T-helper 2 cell treated with Interferon-gamma antibody and Interleukin-4, amounts not matched to agents 5 μg/mL and 100 μg/mL, for 36 hours (primary cell): Measurements from ENCODE around the gene ZBTB18.

ENCODE experiments used
- DNase-seq: peaks from one replicate; pipeline ENCODE4 v3.0.0; 2021; ENCODE audit warnings: low spot score
- H3K27ac Mint-ChIP-seq: one replicate; pipeline ENCODE4 v1.8.0; 2021; ENCODE audit warnings: mild to moderate bottlenecking, mixed read lengths
- H3K27me3 Mint-ChIP-seq: one replicate; pipeline ENCODE4 v1.8.0; 2021; ENCODE audit warnings: low read depth, mixed read lengths
- H3K36me3 Mint-ChIP-seq: one replicate; pipeline ENCODE4 v1.8.0; 2021; ENCODE audit warnings: low read depth, mixed read lengths
- H3K4me1 Mint-ChIP-seq: one replicate; pipeline ENCODE4 v1.8.0; 2021; ENCODE audit warnings: low read depth, mixed read lengths
- H3K4me3 Mint-ChIP-seq: one replicate; pipeline ENCODE4 v1.8.0; 2022; ENCODE audit warnings: mild to moderate bottlenecking, moderate library complexity, mixed read lengths
- H3K9me3 Mint-ChIP-seq: one replicate; pipeline ENCODE4 v1.8.0; 2021; ENCODE audit warnings: mixed read lengths

The ZBTB18 gene

DNA sequence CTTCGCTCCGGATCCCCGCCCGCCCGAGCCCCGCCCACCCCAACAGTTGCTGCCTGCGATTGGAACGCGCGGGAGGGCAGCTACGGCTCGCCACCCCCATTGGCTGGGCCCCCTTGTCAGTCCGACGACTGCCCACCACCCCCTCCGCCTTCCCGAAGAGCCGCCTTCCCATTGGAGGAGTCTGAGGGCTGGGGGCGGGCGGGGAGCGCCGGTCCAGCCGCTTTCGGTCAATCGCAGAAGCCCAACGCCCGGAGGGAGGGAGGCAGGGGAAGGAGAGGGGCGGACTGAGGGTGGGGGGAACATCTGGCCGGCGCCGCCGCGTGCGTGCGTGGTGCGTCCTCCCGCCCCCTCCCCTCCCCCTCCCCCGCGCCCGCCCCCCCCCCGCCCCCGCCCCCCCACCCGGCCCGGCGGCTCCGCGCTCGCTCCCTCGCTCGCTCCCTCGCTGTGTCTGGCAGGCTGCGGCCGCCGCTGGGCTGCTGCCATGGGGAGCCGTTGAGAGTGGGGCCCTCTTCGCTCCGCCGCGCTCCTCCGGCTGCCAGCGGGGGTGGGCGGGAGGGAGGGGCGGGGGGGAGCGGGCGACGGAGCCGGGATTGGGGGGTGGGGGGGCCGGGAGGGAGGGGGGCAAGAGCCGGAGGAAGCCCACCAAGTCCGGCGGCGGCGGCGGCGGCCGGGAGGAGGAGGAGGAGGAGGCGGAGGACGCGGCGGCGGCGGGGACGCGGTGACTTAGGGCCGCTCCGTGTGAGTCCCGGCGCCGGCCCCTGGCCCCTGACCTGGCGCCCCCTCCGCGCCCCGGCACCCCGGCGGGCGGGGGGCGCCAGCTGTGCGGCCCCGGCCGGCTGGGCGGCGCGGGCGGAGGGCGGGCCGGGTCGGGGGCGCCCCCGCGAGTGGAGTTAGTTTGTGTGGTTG, 2.6 kb upstream of the ZBTB18 start:
- H3K9me3 Mint-ChIP-seq: no peaks in the 10 kb centered on the region
- peaks cover 2% of the 10 kb centered on the region for H3K36me3 Mint-ChIP-seq
- peak overlapping the region; percentile 97 for H3K27ac Mint-ChIP-seq
- H3K27me3 Mint-ChIP-seq: peaks cover 52% of the 10 kb centered on the region
- DNase-seq: peak; percentile 93
- peak overlapping the region; percentile 96 for H3K4me3 Mint-ChIP-seq
- peaks cover 27% of the 10 kb centered on the region for H3K4me1 Mint-ChIP-seq

GRCh38 chr1:244049162-244050013, 1.7 kb upstream of the ZBTB18 start:
- H3K4me3 Mint-ChIP-seq: peak overlapping the region; percentile 95
- peaks cover 27% of the 10 kb centered on the region for H3K4me1 Mint-ChIP-seq
- peak overlapping the region; percentile 84 for H3K27ac Mint-ChIP-seq
- DNase-seq: peak; percentile 18
- peaks cover 48% of the 10 kb centered on the region for H3K27me3 Mint-ChIP-seq
- H3K36me3 Mint-ChIP-seq: peaks cover 2% of the 10 kb centered on the region
- no peaks in the 10 kb centered on the region for H3K9me3 Mint-ChIP-seq

DNA sequence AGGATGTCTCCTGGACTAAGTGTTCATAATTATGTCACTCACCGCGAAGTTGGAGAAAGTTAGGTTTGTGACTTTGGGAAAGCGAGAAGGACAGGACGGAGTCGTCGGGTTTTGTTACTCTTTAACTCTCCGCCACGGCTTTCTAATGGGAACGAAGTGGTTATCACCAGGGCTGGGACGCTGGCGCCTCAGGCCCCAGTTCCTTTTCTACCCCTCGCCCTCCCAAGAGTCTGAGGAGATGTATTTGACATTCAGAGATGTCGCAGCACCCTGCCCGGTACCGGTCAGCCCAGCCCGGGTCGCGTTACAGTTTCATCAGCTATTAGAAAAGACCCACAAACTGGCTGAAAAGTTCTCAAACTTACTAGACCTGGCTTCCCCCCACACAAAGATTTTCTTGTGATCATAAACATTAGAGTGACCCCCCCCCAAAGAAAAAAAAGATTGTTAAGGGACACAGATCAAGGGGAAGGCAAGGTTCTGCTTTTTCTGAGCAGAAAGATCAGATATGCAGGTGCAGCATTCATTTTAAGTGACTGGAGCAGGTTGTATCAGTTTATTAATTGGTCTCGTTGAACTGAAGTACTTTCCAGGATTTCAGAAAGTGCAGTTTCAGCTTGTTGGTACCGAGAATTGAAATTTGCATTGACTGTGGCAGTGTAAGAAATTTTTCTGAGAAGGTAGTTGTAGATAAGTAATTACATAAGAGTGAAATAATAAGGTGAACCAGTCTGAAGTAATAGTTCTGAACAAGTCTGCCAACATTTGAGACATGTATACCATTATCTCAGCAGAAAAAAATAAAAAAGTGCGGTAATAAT, 859 bp upstream of the ZBTB18 start:
- peaks cover 27% of the 10 kb centered on the region for H3K4me1 Mint-ChIP-seq
- peak overlapping the region; percentile 84 for H3K27ac Mint-ChIP-seq
- H3K36me3 Mint-ChIP-seq: peaks cover 2% of the 10 kb centered on the region
- H3K9me3 Mint-ChIP-seq: no peaks in the 10 kb centered on the region
- no peak for DNase-seq
- H3K27me3 Mint-ChIP-seq: peaks cover 41% of the 10 kb centered on the region
- H3K4me3 Mint-ChIP-seq: peak overlapping the region; percentile 95

DNA sequence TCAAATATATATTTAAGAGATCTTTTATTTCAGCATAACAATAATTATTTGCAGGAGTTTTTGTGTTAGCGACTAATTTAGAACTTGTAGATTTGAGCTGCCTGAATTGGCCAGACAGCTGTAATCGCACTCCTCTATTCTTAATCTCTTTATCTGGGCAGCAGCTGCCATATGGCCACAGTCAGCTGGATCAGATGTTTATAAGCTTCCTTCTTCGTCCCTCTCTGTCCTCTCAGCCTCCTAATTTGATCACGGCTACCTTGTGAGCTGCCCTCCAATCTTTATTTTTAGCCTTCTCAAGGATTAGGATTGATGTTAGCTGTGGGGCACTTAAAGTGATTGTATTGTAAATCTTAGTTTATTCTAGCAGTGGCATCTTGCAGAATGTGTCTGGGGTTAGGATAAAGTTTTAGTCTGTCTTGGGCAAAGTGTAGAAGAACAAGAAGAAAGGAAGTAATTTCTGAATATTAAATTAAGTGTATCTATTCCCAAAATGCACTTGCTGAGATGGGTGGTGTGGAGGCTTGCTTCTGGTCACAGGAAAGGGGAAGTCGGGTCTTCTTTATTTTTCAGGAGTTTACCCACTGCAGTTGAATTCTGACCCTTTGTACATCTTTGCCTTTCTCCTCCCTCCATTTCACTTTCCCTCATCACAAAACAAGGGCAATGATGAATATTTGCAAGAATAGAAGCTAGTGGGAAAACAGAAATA, 1.1 kb downstream of the ZBTB18 start:
- no peak for DNase-seq
- no peaks in the 10 kb centered on the region for H3K9me3 Mint-ChIP-seq
- H3K27ac Mint-ChIP-seq: no peak overlapping the region
- peaks cover 2% of the 10 kb centered on the region for H3K36me3 Mint-ChIP-seq
- peaks cover 18% of the 10 kb centered on the region for H3K4me1 Mint-ChIP-seq
- H3K4me3 Mint-ChIP-seq: no peak overlapping the region
- peaks cover 27% of the 10 kb centered on the region for H3K27me3 Mint-ChIP-seq

DNA sequence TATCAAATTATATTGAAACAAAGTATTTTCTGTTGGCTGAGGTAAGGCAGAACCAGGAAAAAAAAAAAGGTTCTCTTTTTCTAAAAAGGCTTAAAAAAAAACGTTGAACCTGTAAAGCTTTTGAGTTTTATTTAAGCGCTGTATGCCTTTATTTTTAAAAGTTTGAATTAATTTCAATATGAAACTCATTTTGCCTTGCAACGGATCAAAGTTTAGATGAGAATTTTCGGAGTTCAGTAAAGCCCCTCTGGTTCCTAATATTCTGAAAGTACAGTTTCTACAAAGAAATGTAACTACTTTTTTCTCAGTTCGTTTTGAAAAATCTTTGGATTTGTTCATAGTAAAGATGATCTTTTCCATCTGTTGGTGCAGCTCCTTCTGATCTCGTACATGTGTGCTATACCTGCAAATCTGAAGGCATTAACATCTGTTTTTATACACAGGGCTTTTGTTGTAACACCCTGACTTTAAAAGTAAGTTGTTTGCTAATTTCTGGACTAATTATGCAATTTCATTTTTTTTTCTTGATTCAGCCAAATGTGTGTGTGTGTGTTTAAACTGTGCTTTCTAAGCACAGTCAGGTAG, 1.7 kb downstream of the ZBTB18 start:
- Mint-ChIP-seq H3K36me3 (peaks cover 2% of the 10 kb centered on the region), H3K9me3 (no peaks in the 10 kb centered on the region), H3K27ac (no peak overlapping the region), H3K4me1 (peaks cover 15% of the 10 kb centered on the region), H3K27me3 (peaks cover 24% of the 10 kb centered on the region), H3K4me3 (no peak overlapping the region)
- DNase-seq: no peak

DNA sequence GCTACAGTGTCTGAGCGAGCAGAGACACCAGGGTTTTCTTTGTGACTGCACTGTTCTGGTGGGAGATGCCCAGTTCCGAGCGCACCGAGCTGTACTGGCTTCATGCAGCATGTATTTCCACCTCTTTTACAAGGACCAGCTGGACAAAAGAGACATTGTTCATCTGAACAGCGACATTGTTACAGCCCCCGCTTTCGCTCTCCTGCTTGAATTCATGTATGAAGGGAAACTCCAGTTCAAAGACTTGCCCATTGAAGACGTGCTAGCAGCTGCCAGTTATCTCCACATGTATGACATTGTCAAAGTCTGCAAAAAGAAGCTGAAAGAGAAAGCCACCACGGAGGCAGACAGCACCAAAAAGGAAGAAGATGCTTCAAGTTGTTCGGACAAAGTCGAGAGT, 2.7 kb downstream of the ZBTB18 start:
- H3K4me1 Mint-ChIP-seq: peaks cover 15% of the 10 kb centered on the region
- DNase-seq: no peak
- H3K4me3 Mint-ChIP-seq: no peak overlapping the region
- peaks cover 24% of the 10 kb centered on the region for H3K27me3 Mint-ChIP-seq
- H3K9me3 Mint-ChIP-seq: no peaks in the 10 kb centered on the region
- peaks cover 2% of the 10 kb centered on the region for H3K36me3 Mint-ChIP-seq
- no peak overlapping the region for H3K27ac Mint-ChIP-seq

GRCh38 chr1:244054247-244054923, 3.3 kb downstream of the ZBTB18 start:
- H3K36me3 Mint-ChIP-seq: peaks cover 2% of the 10 kb centered on the region
- peaks cover 15% of the 10 kb centered on the region for H3K4me1 Mint-ChIP-seq
- peaks cover 24% of the 10 kb centered on the region for H3K27me3 Mint-ChIP-seq
- no peak overlapping the region for H3K27ac Mint-ChIP-seq
- DNase-seq: no peak
- H3K9me3 Mint-ChIP-seq: no peaks in the 10 kb centered on the region
- no peak overlapping the region for H3K4me3 Mint-ChIP-seq

DNA sequence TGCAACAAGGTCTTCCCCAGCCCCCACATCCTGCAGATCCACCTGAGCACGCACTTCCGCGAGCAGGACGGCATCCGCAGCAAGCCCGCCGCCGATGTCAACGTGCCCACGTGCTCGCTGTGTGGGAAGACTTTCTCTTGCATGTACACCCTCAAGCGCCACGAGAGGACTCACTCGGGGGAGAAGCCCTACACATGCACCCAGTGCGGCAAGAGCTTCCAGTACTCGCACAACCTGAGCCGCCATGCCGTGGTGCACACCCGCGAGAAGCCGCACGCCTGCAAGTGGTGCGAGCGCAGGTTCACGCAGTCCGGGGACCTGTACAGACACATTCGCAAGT, 3.8 kb downstream of the ZBTB18 start:
- peaks cover 20% of the 10 kb centered on the region for H3K27me3 Mint-ChIP-seq
- H3K9me3 Mint-ChIP-seq: no peaks in the 10 kb centered on the region
- no peak for DNase-seq
- no peak overlapping the region for H3K4me3 Mint-ChIP-seq
- H3K36me3 Mint-ChIP-seq: no peaks in the 10 kb centered on the region
- H3K4me1 Mint-ChIP-seq: peaks cover 10% of the 10 kb centered on the region
- no peak overlapping the region for H3K27ac Mint-ChIP-seq

DNA sequence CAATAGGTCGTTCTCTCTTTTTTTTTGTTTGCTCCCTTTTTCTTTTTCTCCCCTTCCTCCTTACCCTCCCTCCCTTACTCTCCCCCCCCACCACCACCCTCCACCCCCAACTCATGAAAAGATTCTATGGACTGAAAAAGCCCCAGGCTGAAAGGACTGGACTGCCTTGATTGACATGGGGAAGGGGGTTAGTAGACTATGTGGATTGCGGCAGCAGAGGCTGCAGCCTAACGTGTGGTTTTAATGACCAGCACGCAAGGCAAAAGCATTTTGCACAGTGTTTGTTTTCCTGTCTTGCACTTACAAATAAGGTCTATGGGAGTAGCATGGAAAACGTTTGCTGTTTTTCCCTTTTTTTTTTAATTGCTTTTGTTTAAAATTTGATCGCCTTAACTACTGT, 5.5 kb downstream of the ZBTB18 start:
- no peak for DNase-seq

GRCh38 chr1:244057474-244058385, 6.6 kb downstream of the ZBTB18 start:
- Mint-ChIP-seq H3K27me3 (peaks cover 6% of the 10 kb centered on the region), H3K4me3 (no peak overlapping the region), H3K27ac (no peak overlapping the region), H3K4me1 (no peaks in the 10 kb centered on the region), H3K36me3 (no peaks in the 10 kb centered on the region), H3K9me3 (no peaks in the 10 kb centered on the region)
- DNase-seq: no peak

More for the DNA sequence above, 5.5 kb downstream of the ZBTB18 start:
- Mint-ChIP-seq H3K4me1 (no peaks in the 10 kb centered on the region), H3K4me3 (no peak overlapping the region), H3K9me3 (no peaks in the 10 kb centered on the region), H3K27me3 (peaks cover 8% of the 10 kb centered on the region), H3K27ac (no peak overlapping the region), H3K36me3 (no peaks in the 10 kb centered on the region)

DNA sequence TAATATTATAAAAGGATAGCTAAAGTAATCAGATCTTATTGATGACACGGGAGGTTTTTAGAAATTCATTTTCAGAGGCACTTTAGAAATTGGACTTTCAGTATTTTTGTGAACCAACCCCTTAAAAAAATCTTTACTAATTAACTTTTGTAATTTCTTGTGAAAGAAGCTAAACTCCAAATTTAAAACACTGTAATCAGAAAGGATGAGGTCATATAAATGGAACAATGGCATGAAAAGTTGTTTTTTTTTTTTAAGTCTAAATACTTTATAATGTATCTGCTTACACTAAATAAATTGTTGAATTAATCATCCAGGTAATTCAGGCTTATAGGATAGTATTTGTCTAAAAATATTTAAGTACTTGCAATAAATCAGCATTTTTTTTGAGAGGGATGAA, 9.0 kb downstream of the ZBTB18 start:
- H3K27me3 Mint-ChIP-seq: peaks cover 6% of the 10 kb centered on the region
- DNase-seq: no peak
- no peaks in the 10 kb centered on the region for H3K4me1 Mint-ChIP-seq
- H3K36me3 Mint-ChIP-seq: no peaks in the 10 kb centered on the region
- no peak overlapping the region for H3K4me3 Mint-ChIP-seq
- H3K9me3 Mint-ChIP-seq: no peaks in the 10 kb centered on the region
- no peak overlapping the region for H3K27ac Mint-ChIP-seq

DNA sequence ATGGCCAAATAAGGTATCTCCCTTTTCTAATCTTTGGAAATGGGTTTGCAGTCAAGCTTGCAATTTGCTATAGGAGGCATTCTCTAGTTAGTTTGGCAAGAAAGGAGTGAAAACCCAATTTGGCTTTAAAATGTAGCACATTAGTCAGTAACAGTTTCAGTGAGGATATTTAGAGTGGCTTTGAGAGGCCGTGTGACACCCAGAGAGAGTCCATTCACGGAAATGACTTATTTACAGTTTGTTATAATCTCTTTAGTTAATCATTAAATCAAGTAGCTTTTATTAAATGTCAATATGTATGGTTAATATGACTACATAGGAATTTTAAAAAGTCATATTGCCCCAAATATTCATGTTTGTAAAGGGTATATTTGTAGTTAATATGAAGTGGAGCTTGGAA, 9.6 kb downstream of the ZBTB18 start:
- Mint-ChIP-seq H3K27me3 (peaks cover 6% of the 10 kb centered on the region), H3K27ac (no peak overlapping the region), H3K4me1 (no peaks in the 10 kb centered on the region), H3K9me3 (no peaks in the 10 kb centered on the region), H3K36me3 (no peaks in the 10 kb centered on the region), H3K4me3 (no peak overlapping the region)
- no peak for DNase-seq
